Astrocyte (in vitro differentiated cells and primary cell): Measurements from ENCODE around the gene C16orf96. TPM values are rescaled to one million over a fixed set of nuclear protein-coding genes. Genes with fewer than 3 reads are reported as not detected.
A peak's percentile ranks its signal among the peaks of the same experiment; 100 is the strongest.

Source experiments
- DNase-seq: peaks from one replicate; pipeline ENCODE4 v3.0.0-alpha.2; 2010; ENCODE audit warnings: low read depth
- FAIRE-seq: peaks from 2 replicates; lab custom pipeline; 2011; peaks lifted over from hg19 to GRCh38; lab: Jason Lieb, UNC
- H2AFZ ChIP-seq: 2 replicates; pipeline ENCODE4 v1.6.0; 2012; ENCODE audit warnings: low read depth, low read length, inconsistent platforms
- H3K27ac ChIP-seq: 2 replicates; pipeline ENCODE4 v1.5.1; 2011; ENCODE audit warnings: low read depth, low read length, inconsistent platforms
- H3K27me3 ChIP-seq: 2 replicates; pipeline ENCODE4 v1.6.0; 2011; ENCODE audit warnings: low read length, inconsistent platforms; ENCODE audit not compliant: insufficient read depth
- H3K36me3 ChIP-seq: 2 replicates; pipeline ENCODE4 v1.5.1; 2011; ENCODE audit warnings: low read length, inconsistent platforms; ENCODE audit not compliant: insufficient read depth
- H3K4me1 ChIP-seq: 2 replicates; pipeline ENCODE4 v1.5.1; 2011; ENCODE audit warnings: low read length, inconsistent platforms; ENCODE audit not compliant: insufficient read depth
- H3K4me2 ChIP-seq: 2 replicates; pipeline ENCODE4 v1.6.0; 2012; ENCODE audit warnings: low read length, inconsistent platforms
- H3K4me3 ChIP-seq: 2 replicates; pipeline ENCODE4 v1.5.1; 2011; ENCODE audit warnings: low read depth, mild to moderate bottlenecking, low read length, inconsistent platforms; ENCODE audit not compliant: insufficient read depth
- H3K79me2 ChIP-seq: 2 replicates; pipeline ENCODE4 v1.6.0; 2012; ENCODE audit warnings: mild to moderate bottlenecking, low read length, inconsistent platforms; ENCODE audit not compliant: insufficient read depth
- H3K9ac ChIP-seq: 2 replicates; pipeline ENCODE4 v1.6.0; 2012; ENCODE audit warnings: mild to moderate bottlenecking, low read length, inconsistent platforms
- H3K9me3 ChIP-seq: 2 replicates; pipeline ENCODE4 v1.5.1; 2012; ENCODE audit warnings: low read depth, mild to moderate bottlenecking, low read length, inconsistent platforms; ENCODE audit not compliant: insufficient read depth
- H4K20me1 ChIP-seq: 2 replicates; pipeline ENCODE4 v1.6.0; 2012; ENCODE audit warnings: low read length, inconsistent platforms; ENCODE audit not compliant: insufficient read depth
- H3K27ac Mint-ChIP-seq: one replicate; pipeline ENCODE4 v1.8.0; 2021; ENCODE audit warnings: mild to moderate bottlenecking, mixed read lengths; ENCODE audit not compliant: unreplicated experiment
- H3K27me3 Mint-ChIP-seq: one replicate; pipeline ENCODE4 v1.8.0; 2021; ENCODE audit warnings: low read depth, mixed read lengths; ENCODE audit not compliant: unreplicated experiment
- H3K36me3 Mint-ChIP-seq: one replicate; pipeline ENCODE4 v1.8.0; 2021; ENCODE audit warnings: low read depth, mixed read lengths; ENCODE audit not compliant: unreplicated experiment
- H3K4me1 Mint-ChIP-seq: one replicate; pipeline ENCODE4 v1.8.0; 2021; ENCODE audit warnings: low read depth, mixed read lengths; ENCODE audit not compliant: unreplicated experiment
- H3K4me3 Mint-ChIP-seq: one replicate; pipeline ENCODE4 v1.8.0; 2021; ENCODE audit warnings: mild to moderate bottlenecking, moderate library complexity, mixed read lengths; ENCODE audit not compliant: unreplicated experiment
- H3K9me3 Mint-ChIP-seq: one replicate; pipeline ENCODE4 v1.8.0; 2021; ENCODE audit warnings: mild to moderate bottlenecking, mixed read lengths; ENCODE audit not compliant: unreplicated experiment
- CTCF ChIP-seq: IDR thresholded peaks from 2 replicates; pipeline ENCODE4 v1.5.1; 2011; ENCODE audit warnings: low read depth, mild to moderate bottlenecking, inconsistent platforms, low read length, moderate library complexity; ENCODE audit not compliant: insufficient read depth
- EZH2 ChIP-seq: IDR thresholded peaks from 2 replicates; pipeline ENCODE4 v1.6.1; 2012; ENCODE audit warnings: mild to moderate bottlenecking, low read length, inconsistent platforms; ENCODE audit not compliant: insufficient read depth
- total RNA-seq: library from RNA; stranded (reverse); gene quantifications from 2 replicates; pipeline ENCODE4 v1.2.1, GENCODE V29; 2021

C16orf96 gene
- total RNA-seq, 1 donor from 2014 or later = 0.20 TPM

- H3K27ac ChIP-seq = no peak overlapping the region
- TF ChIP-seq EZH2 (no peak), CTCF (no peak)
- no peaks in the 10 kb centered on the region for H3K36me3 ChIP-seq
- no peaks in the 10 kb centered on the region for H3K27me3 ChIP-seq
- H3K4me3 ChIP-seq = no peak overlapping the region
- H3K9me3 ChIP-seq = no peaks in the 10 kb centered on the region
- H3K79me2 ChIP-seq = peaks cover 11% of the 10 kb centered on the region
- no peak overlapping the region for H3K9ac ChIP-seq
- Mint-ChIP-seq H3K9me3 (peaks cover 2% of the 10 kb centered on the region), H3K4me1 (peaks cover 26% of the 10 kb centered on the region), H3K36me3 (peaks cover 18% of the 10 kb centered on the region), H3K4me3 (no peak overlapping the region), H3K27ac (peak overlapping the region; percentile 3), H3K27me3 (no peaks in the 10 kb centered on the region)
- no peak overlapping the region for H3K4me2 ChIP-seq
- DNase-seq = no peak
- H2AFZ ChIP-seq = no peak overlapping the region
- peaks cover 50% of the 10 kb centered on the region for H4K20me1 ChIP-seq
- no peak for FAIRE-seq
- peaks cover 9% of the 10 kb centered on the region for H3K4me1 ChIP-seq
These were observed 31.6 kb upstream of the C16orf96 start for GRCh38 chr16:4524571-4524970.

GRCh38 chr16:4525069-4525468 lies 31.1 kb upstream of the C16orf96 start:
- DNase-seq (no peak), FAIRE-seq (no peak)
- no peak overlapping the region for H3K27ac Mint-ChIP-seq
- Histone ChIP-seq H3K27me3 (no peaks in the 10 kb centered on the region), H3K9ac (no peak overlapping the region), H3K27ac (no peak overlapping the region), H2AFZ (no peak overlapping the region), H3K4me3 (no peak overlapping the region), H3K9me3 (no peaks in the 10 kb centered on the region), H3K4me1 (peaks cover 11% of the 10 kb centered on the region), H3K79me2 (peaks cover 13% of the 10 kb centered on the region), H4K20me1 (peaks cover 55% of the 10 kb centered on the region), H3K36me3 (no peaks in the 10 kb centered on the region), H3K4me2 (no peak overlapping the region)
- no peak for TF ChIP-seq EZH2
- no peak for TF ChIP-seq CTCF
- no peaks in the 10 kb centered on the region for H3K27me3 Mint-ChIP-seq
- peaks cover 18% of the 10 kb centered on the region for H3K36me3 Mint-ChIP-seq
- H3K9me3 Mint-ChIP-seq = peaks cover 2% of the 10 kb centered on the region
- H3K4me3 Mint-ChIP-seq = no peak overlapping the region
- peaks cover 31% of the 10 kb centered on the region for H3K4me1 Mint-ChIP-seq

- Histone ChIP-seq H2AFZ (no peak overlapping the region), H3K4me3 (no peak overlapping the region), H4K20me1 (peaks cover 55% of the 10 kb centered on the region), H3K9me3 (no peaks in the 10 kb centered on the region), H3K4me1 (peaks cover 11% of the 10 kb centered on the region), H3K27me3 (no peaks in the 10 kb centered on the region), H3K36me3 (no peaks in the 10 kb centered on the region), H3K4me2 (no peak overlapping the region), H3K27ac (no peak overlapping the region), H3K9ac (no peak overlapping the region), H3K79me2 (peaks cover 13% of the 10 kb centered on the region)
- FAIRE-seq (no peak), DNase-seq (no peak)
- no peak overlapping the region for H3K4me3 Mint-ChIP-seq
- TF ChIP-seq EZH2 = no peak
- TF ChIP-seq CTCF = no peak
- H3K4me1 Mint-ChIP-seq = peaks cover 33% of the 10 kb centered on the region
- no peaks in the 10 kb centered on the region for H3K27me3 Mint-ChIP-seq
- H3K36me3 Mint-ChIP-seq = peaks cover 17% of the 10 kb centered on the region
- H3K9me3 Mint-ChIP-seq = peaks cover 2% of the 10 kb centered on the region
- H3K27ac Mint-ChIP-seq = no peak overlapping the region
These were observed 30.4 kb upstream of the C16orf96 start for GRCh38 chr16:4525634-4526277.
